GM18873 (cell line): ENCODE data around the gene NLRP10.
"Not testable (repeated sequence)": the region's sequence is repeated elsewhere in the genome, so short reads cannot be mapped to it uniquely, and the experiment has no call there.

Experiments used
- ATAC-seq: cut with Tn5 transposase; IDR thresholded peaks from one replicate; pipeline ENCODE4 v1.9.1; 2021; ENCODE audit warnings: mild to moderate bottlenecking, moderate library complexity, moderate number of reproducible peaks; ENCODE audit not compliant: unreplicated experiment, low FRiP score

NLRP10 gene, protein sequence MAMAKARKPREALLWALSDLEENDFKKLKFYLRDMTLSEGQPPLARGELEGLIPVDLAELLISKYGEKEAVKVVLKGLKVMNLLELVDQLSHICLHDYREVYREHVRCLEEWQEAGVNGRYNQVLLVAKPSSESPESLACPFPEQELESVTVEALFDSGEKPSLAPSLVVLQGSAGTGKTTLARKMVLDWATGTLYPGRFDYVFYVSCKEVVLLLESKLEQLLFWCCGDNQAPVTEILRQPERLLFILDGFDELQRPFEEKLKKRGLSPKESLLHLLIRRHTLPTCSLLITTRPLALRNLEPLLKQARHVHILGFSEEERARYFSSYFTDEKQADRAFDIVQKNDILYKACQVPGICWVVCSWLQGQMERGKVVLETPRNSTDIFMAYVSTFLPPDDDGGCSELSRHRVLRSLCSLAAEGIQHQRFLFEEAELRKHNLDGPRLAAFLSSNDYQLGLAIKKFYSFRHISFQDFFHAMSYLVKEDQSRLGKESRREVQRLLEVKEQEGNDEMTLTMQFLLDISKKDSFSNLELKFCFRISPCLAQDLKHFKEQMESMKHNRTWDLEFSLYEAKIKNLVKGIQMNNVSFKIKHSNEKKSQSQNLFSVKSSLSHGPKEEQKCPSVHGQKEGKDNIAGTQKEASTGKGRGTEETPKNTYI

GRCh38 chr11:7965386-7965785 is at the start of gene NLRP10:
NLRP10 (minus strand) TSS chr11:7965447; CDS start chr11:7963495, 1,952 bp downstream.
- no peak for ATAC-seq

- no peak for ATAC-seq
Observed at GRCh38 chr11:8013833-8014232, 48.6 kb upstream of the NLRP10 start.

GRCh38 chr11:8011981-8012444 is 46.8 kb upstream of the NLRP10 start:
- ATAC-seq = no peak

DNA sequence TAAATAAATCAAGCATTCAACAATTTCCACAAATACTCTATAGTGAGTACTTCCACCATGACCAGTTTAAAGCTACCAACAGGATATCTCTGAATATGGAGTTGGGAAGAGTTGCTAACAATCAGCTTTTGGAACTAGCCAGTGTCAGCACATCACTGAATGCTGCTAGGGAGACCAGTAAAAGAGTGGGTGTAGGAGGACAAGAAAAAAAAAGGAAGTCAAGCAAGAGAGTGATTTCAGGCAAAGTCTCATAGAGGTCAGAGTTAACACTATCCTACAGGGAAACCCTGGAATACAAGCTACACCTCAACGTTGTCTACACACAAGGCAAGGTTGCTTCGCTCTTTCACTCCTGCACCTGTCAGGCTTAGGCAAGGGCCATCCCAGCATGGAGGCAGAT is 46.1 kb upstream of the NLRP10 start:
- no peak for ATAC-seq

DNA sequence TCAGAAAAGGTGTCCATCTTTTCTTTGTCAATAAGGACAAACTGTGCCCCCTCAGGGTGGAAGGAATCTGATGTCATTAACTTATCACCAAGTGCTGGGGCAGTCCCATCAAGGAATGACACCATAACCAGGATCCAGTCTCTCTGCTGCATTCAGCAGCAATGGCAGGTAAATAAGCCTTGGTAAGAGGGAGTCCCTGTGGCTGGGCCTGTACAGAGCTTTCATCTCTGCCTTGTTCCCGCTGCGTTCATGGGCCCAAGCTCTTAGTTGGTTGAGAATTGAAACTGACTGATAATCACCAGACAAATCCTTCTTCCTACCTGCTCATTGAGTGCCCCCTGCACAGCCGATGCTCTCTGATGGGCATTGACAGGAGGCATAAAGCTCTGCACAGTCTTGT is 44.6 kb upstream of the NLRP10 start:
- ATAC-seq = no peak

DNA sequence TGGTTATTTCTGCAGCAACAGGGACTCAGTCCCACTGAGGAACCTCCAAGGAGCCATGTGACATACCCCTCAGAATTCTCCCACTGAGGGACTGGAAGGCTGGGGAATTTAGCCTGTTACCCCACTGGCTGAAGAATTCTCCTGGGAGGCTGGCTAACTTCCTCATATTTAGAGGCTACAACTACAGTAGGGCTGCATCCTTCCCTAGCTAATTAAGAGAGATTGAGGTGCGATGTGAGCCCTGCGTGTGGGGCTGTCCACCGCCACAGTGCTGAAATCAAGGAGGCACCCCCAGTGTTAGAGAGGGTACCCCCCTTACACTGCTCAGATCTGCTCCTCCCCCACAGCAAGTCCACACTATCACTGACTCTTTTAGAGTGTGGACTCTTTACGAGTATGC is 43.0 kb upstream of the NLRP10 start:
- ATAC-seq = no peak

- no peak for ATAC-seq
Observed at GRCh38 chr11:8006349-8006977, 41.2 kb upstream of the NLRP10 start.

DNA sequence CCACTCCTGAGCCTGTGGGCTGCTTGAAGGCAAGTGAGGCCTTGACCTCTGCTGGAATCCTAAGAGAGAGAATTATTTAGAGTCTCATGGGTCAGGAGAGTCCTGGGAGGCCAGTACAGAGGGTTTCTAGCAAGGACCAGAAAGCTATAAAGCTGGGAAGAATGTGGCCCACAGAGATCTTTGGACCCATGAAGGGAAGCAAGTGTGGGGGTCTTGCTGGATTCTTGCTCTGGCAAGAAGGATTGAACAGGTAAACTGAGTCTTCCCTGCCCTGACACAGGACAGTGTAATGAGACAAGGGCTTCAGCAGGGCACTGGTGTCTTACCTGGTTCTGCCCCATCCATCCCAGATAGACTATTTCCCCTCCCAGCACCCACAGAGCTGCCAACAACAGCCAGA is 40.3 kb upstream of the NLRP10 start:
- ATAC-seq = no peak

DNA sequence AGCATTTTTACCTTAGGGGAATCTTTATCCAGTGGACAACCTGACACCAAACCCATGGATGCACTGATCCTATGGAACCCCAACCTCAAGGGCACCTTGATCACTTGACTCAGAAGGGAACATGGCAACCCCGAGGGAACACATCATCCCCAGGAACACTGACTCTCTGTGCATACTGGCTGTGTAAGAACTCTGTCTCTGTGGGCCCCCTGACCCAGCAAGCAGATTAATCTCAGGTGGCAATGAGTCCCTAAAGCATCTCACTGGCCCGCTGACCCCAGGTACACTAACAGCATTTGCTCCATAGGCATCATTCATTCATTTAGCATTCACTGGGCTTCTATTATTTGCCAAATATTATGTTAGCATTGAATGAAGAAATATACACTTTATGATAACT is 38.8 kb upstream of the NLRP10 start:
- no peak for ATAC-seq

DNA sequence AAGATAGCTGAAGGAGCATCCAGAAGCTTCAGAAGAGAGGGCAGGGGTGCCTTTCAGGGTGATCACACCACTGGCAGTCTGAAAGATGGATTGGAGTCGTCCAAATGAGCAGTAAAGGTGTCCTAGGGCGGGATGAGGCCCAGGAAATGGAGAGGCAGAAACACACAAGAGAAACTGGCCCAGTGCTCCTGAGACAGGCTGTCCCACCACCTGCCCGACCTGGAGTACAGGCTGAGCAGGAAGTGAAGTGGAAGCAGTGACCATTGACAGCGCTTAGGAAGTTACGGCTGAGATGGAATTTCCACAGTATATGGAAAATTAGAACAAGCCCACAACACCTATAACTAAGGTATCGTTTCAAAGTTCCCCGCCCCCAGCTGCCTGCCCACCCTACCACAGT is 37.9 kb upstream of the NLRP10 start:
- ATAC-seq = no peak

DNA sequence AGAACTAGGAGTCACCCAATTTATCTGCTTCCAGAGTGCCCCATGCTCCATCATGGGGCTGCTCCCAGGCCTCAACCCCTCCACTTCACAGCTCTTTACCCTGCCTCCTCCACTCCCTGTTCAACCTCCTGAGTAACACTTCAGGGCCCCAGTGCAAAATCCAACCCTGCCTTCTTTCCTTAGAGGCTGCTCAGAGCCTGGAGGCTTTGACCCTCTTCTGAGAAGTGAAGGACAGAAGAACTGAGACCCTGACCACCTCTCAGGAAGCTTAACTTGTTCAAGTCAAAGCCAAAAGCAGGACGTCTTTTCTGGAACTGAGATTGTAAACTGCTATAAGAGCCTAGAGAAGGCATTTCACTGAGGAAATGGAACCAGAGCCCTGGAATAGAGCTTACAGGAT is 37.4 kb upstream of the NLRP10 start:
- ATAC-seq = no peak

DNA sequence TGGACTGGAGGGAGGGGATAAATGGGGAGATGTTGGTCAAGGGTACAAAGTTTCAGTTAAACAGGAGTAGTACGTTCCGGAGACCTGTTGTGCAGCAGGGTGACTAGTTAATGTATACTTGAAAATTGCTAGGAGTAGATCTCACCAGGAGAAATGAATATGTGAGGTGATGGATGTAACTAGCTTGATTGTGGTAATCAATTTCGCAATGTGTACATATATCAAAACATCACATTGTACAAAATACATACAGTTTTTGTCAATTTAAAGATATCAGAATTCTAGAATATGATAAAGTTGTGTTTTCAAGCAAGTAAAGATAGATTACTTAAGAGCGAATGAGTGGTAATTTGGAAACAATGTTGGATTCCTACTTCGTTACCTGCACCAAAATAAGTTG is 35.1 kb upstream of the NLRP10 start:
- no peak for ATAC-seq

DNA sequence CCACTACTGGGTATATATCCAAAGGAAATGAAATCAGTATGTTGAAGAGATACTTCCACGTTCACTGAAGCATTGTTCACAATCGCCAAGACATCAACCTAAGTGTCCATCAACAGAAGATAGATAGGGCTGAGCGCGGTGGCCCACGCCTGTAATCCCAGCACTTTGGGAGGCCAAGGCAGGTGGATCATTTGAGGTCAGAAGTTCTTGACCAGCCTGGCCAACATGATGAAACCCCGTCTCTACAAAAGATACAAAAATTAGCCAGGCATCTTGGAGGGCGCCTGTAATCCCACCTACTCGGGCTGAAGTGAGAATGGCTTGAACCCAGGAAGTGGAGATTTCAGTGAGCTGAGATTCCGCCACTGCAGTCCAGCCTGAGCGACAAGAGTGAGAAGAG is 34.5 kb upstream of the NLRP10 start:
- ATAC-seq = no peak

- ATAC-seq = no peak
Observed at GRCh38 chr11:7994581-7995278, 29.5 kb upstream of the NLRP10 start.

DNA sequence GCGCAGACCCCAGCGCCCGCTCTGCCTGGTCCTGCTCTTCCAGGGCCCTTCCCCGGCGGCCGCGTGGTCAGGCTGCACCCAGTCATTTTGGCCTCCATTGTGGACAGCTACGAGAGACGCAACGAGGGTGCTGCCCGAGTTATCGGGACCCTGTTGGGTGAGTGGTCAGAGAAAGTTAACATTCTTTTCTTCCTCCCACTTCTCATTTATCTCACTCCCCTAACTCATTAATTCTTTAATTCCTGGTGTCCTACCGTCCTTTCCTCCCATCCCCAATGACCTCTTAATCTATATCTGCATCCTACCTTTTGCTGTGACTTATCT is 22.3 kb upstream of the NLRP10 start:
- not testable (repeated sequence) for ATAC-seq

DNA sequence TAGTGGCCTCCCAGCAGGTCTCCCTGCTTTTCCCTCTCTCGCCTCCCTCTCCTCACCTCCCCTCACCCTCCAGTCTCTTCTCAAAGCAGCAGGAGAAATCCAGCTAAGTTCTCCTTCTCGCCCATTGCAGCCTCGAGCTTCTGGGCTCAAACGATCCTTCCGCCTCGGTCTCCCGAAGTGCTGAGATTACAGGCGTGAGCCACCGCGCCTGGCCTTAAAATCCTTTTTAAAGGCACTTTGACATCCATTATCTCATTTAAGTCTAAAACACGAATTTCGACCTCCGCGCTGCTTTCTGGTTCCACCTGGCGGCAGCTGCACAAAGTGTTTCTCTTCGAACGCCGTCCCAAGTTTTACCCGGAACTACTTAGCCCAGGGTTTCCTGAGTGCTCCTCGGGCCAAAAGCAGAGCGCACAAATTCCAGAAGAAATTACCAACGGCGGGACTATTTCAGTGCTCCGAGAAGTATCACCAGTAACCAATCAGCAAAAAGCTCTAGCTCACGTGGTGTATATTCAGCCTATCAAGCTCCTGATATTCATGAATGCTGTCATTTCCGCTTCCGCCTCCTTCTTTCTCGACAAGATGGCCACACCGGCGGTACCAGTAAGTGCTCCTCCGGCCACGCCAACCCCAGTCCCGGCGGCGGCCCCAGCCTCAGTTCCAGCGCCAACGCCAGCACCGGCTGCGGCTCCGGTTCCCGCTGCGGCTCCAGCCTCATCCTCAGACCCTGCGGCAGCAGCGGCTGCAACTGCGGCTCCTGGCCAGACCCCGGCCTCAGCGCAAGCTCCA is 21.7 kb upstream of the NLRP10 start, which contains the start of gene EIF3F:
Gene EIF3F (plus strand): TSS at position 570 of the 792 bp plus-strand sequence. CDS start 16 bp downstream, at position 586.
- peak; percentile 96 for ATAC-seq

DNA sequence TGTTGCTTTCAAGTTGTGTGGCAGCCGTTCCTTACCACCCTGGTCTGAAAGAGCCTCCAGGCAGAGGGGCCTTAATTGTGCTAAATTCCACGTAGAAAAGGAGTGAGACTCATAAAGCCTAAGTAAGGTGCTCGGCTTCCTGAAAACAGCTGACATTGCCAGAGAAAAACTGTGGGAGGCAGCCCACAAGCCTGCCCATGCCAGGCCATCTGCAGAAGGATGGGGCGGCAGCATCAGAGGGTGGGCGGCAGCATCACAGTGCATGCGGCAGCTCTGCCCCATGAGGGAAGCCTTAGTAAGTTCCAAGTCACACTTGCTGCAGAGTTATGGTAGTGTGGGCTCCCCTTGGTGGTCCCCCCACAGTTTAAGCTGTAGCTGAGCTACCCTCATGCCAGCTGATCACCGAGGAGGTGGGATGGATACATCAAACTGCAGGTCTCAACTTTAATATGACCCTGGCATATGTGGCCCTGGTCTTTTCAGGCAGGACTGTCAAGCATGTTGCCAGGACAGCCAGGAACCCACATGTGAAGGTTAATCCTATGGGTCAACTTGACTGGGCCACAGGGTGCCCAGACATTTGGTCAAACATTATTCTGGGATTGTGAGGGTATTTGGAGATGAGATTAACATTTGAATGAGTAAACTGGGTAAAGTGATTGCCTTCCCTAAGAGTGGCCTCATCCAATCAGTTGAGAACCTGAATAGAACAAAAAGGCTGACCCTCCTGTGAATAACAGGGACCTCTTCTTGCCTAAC is 18.8 kb upstream of the NLRP10 start:
- no peak for ATAC-seq

GRCh38 chr11:7982582-7983119 is 17.4 kb upstream of the NLRP10 start:
- peak; percentile 47 for ATAC-seq

GRCh38 chr11:7981619-7982157 is 16.4 kb upstream of the NLRP10 start:
- ATAC-seq = no peak
